Naive thymus-derived CD8-positive, alpha-beta T cell (primary cell): ENCODE results near the gene HOXC10. TPM values are rescaled to one million over a fixed set of nuclear protein-coding genes. Genes with fewer than 3 reads are reported as not detected.

ENCODE experiments used
- ATAC-seq, 2 donors: fragments of 150-1000 bp; cut with Tn5 transposase in 1 of 2; sonication (Bioruptor Pico), chemical (Tn5 transposase) in 1 of 2; 1 replicate in 1 of 2; 2 replicates in 1 of 2; pipeline ENCODE4 v1.10.0; 2021; ENCODE audit warnings: mild to moderate bottlenecking in 2 of 2, moderate library complexity in 2 of 2
- POLR2A ChIA-PET: fragments of 350-600 bp; sonication (Branson Sonifier 250); formaldehyde crosslinking; loops from one replicate; lab custom pipeline; 2021; ENCODE audit warnings: antibody characterized with exemption; lab: Charles Lee
- DNase-seq, 10 donors: peaks; one replicate each; pipeline versions ENCODE4 v3.0.0 to v3.0.0-alpha.2; 2020 to 2022
- H3K27ac Mint-ChIP-seq, 10 donors: one replicate each; pipeline ENCODE4 v1.8.0; 2020 to 2022; ENCODE audit warnings: mild to moderate bottlenecking in 10 of 10, mixed read lengths in 10 of 10, moderate library complexity in 4 of 10, inconsistent platforms in 1 of 10
- H3K27me3 Mint-ChIP-seq, 5 donors: one replicate each; pipeline ENCODE4 v1.8.0; 2021 to 2022; ENCODE audit warnings: mixed read lengths in 5 of 5
- H3K36me3 Mint-ChIP-seq, 3 donors: one replicate each; pipeline ENCODE4 v1.8.0; 2020 to 2022; ENCODE audit warnings: mixed read lengths in 3 of 3, mild to moderate bottlenecking in 2 of 3, inconsistent platforms in 1 of 3
- H3K4me1 Mint-ChIP-seq, 4 donors: one replicate each; pipeline ENCODE4 v1.8.0; 2021 to 2022; ENCODE audit warnings: mixed read lengths in 4 of 4
- H3K4me3 Mint-ChIP-seq, 10 donors: one replicate each; pipeline ENCODE4 v1.8.0; 2020 to 2022; ENCODE audit warnings: mild to moderate bottlenecking in 10 of 10, mixed read lengths in 10 of 10, moderate library complexity in 6 of 10, inconsistent platforms in 1 of 10
- H3K9me3 Mint-ChIP-seq, 9 donors: one replicate each; pipeline ENCODE4 v1.8.0; 2020 to 2022; ENCODE audit warnings: mixed read lengths in 9 of 9, mild to moderate bottlenecking in 3 of 9, inconsistent platforms in 1 of 9, moderate library complexity in 1 of 9
- polyA plus RNA-seq, 3 donors: library from polyadenylated mRNA; unstranded; fragments of 300-500 nt; fragmentation: Illumina TruSeq; gene quantifications; one replicate each; pipeline ENCODE4 v1.2.3, GENCODE V29; 2021
- total RNA-seq, 8 experiments: library from RNA in 2 of 8; stranded (reverse) in 2 of 8; gene quantifications; one replicate each; pipeline ENCODE4 v1.2.3 and lab custom pipeline; 2021 to 2026

The HOXC10 gene
- total and polyA plus RNA-seq, 5 experiments from 2014 or later = not detected

- Mint-ChIP-seq H3K36me3 (no peaks in the 10 kb centered on the region), H3K4me3 (peak overlapping the region; percentile 28 to 92 (median 60)), H3K9me3 (peaks cover 0 to 2% (median 0%) of the 10 kb centered on the region in 9 donors), H3K4me1 (peaks cover 12 to 39% (median 23%) of the 10 kb centered on the region in 4 donors), H3K27me3 (peaks cover 27 to 84% (median 69%) of the 10 kb centered on the region in 5 donors), H3K27ac (peak overlapping the region in 2 of 10 donors; percentile 18 to 40)
- DNase-seq = peak in 1 of 10 donors; percentile 52
- no peak for ATAC-seq
- POLR2A ChIA-PET = no interaction called here
Observed at GRCh38 chr12:54018468-54018984, 33.6 kb downstream of the HOXC10 start.

- DNase-seq (peak in 1 of 10 donors; percentile 43), ATAC-seq (no peak)
- Mint-ChIP-seq H3K9me3 (peaks cover 0 to 2% (median 0%) of the 10 kb centered on the region in 9 donors), H3K4me1 (peaks cover 12 to 35% (median 22%) of the 10 kb centered on the region in 4 donors), H3K36me3 (no peaks in the 10 kb centered on the region), H3K27ac (no peak overlapping the region), H3K27me3 (peaks cover 26 to 84% (median 69%) of the 10 kb centered on the region in 5 donors), H3K4me3 (peak overlapping the region in 5 of 10 donors; percentile 36 to 64 (median 52))
- POLR2A ChIA-PET = interaction anchor here (0.6 kb wide), 1 partner anchor 10 kb away, joined by 7 read pairs; the partner anchor contains the start of gene HOXC8
Observed at GRCh38 chr12:54019091-54019811, 34.3 kb downstream of the HOXC10 start.

GRCh38 chr12:54019924-54020590 is 35.1 kb downstream of the HOXC10 start:
- DNase-seq (peak in 1 of 10 donors; percentile 24), ATAC-seq (no peak)
- H3K27me3 Mint-ChIP-seq = peaks cover 22 to 83% (median 67%) of the 10 kb centered on the region in 5 donors
- peaks cover 0 to 2% (median 0%) of the 10 kb centered on the region in 9 donors for H3K9me3 Mint-ChIP-seq
- H3K27ac Mint-ChIP-seq = peak overlapping the region in 1 of 10 donors; percentile 68
- H3K4me3 Mint-ChIP-seq = peak overlapping the region in 6 of 10 donors; percentile 23 to 67 (median 58)
- POLR2A ChIA-PET = interaction anchor here (0.6 kb wide), 1 partner anchor 11 kb away, joined by 7 read pairs; the partner anchor contains the start of gene HOXC8
- H3K36me3 Mint-ChIP-seq = no peaks in the 10 kb centered on the region
- H3K4me1 Mint-ChIP-seq = peaks cover 9 to 27% (median 17%) of the 10 kb centered on the region in 4 donors

GRCh38 chr12:54020591-54021405 is 35.9 kb downstream of the HOXC10 start:
- no peak overlapping the region for H3K27ac Mint-ChIP-seq
- ATAC-seq = no peak

GRCh38 chr12:54021432-54022013 is 36.6 kb downstream of the HOXC10 start:
- POLR2A ChIA-PET = interaction anchor here (0.5 to 0.6 kb wide), 2 partner anchors 123 to 202 kb away, joined by 3 to 6 read pairs; no protein-coding TSS in a partner anchor
- ATAC-seq = no peak

More at GRCh38 chr12:54020591-54021405, 35.9 kb downstream of the HOXC10 start:
- Mint-ChIP-seq H3K36me3 (no peaks in the 10 kb centered on the region), H3K4me3 (no peak overlapping the region), H3K27me3 (peaks cover 16 to 84% (median 67%) of the 10 kb centered on the region in 5 donors), H3K9me3 (peaks cover 0 to 2% (median 0%) of the 10 kb centered on the region in 9 donors), H3K4me1 (peaks cover 9 to 22% (median 17%) of the 10 kb centered on the region in 4 donors)
- peak in 1 of 10 donors; percentile 19 for DNase-seq
- POLR2A ChIA-PET = no interaction called here

GRCh38 chr12:54022960-54023884 is 38.3 kb downstream of the HOXC10 start:
- H3K36me3 Mint-ChIP-seq = peaks cover 0 to 2% (median 0%) of the 10 kb centered on the region in 3 donors
- peak in 1 of 10 donors; percentile 8 for DNase-seq
- peaks cover 0 to 2% (median 0%) of the 10 kb centered on the region in 9 donors for H3K9me3 Mint-ChIP-seq
- no peak for ATAC-seq
- H3K27ac Mint-ChIP-seq = no peak overlapping the region
- peaks cover 21 to 92% (median 76%) of the 10 kb centered on the region in 5 donors for H3K27me3 Mint-ChIP-seq
- POLR2A ChIA-PET = no interaction called here
- H3K4me1 Mint-ChIP-seq = peaks cover 6 to 22% (median 14%) of the 10 kb centered on the region in 4 donors
- no peak overlapping the region for H3K4me3 Mint-ChIP-seq

More at GRCh38 chr12:54021432-54022013, 36.6 kb downstream of the HOXC10 start:
- peak overlapping the region in 1 of 10 donors; percentile 22 for H3K27ac Mint-ChIP-seq
- peaks cover 9 to 24% (median 16%) of the 10 kb centered on the region in 4 donors for H3K4me1 Mint-ChIP-seq
- peaks cover 17 to 92% (median 69%) of the 10 kb centered on the region in 5 donors for H3K27me3 Mint-ChIP-seq
- no peaks in the 10 kb centered on the region for H3K36me3 Mint-ChIP-seq
- peak in 1 of 10 donors; percentile 47 for DNase-seq
- peaks cover 0 to 2% (median 0%) of the 10 kb centered on the region in 9 donors for H3K9me3 Mint-ChIP-seq
- H3K4me3 Mint-ChIP-seq = no peak overlapping the region

- POLR2A ChIA-PET = interaction anchor here (1.0 kb wide), 1 partner anchor 15 kb away, joined by 5 read pairs; the partner anchor contains the start of gene HOXC8
- no peak overlapping the region for H3K4me3 Mint-ChIP-seq
Observed at GRCh38 chr12:54024127-54024526, 39.2 kb downstream of the HOXC10 start.

GRCh38 chr12:54024581-54025305 is 39.8 kb downstream of the HOXC10 start:
- peaks cover 0 to 2% (median 0%) of the 10 kb centered on the region in 9 donors for H3K9me3 Mint-ChIP-seq
- peaks cover 0 to 2% (median 0%) of the 10 kb centered on the region in 3 donors for H3K36me3 Mint-ChIP-seq
- DNase-seq = no peak
- ATAC-seq = no peak
- peaks cover 6 to 31% (median 16%) of the 10 kb centered on the region in 4 donors for H3K4me1 Mint-ChIP-seq
- no peak overlapping the region for H3K27ac Mint-ChIP-seq
- peaks cover 31 to 98% (median 82%) of the 10 kb centered on the region in 5 donors for H3K27me3 Mint-ChIP-seq
- POLR2A ChIA-PET = interaction anchor here (1.0 kb wide), 1 partner anchor 15 kb away, joined by 5 read pairs; the partner anchor contains the start of gene HOXC8
- no peak overlapping the region for H3K4me3 Mint-ChIP-seq

More at GRCh38 chr12:54024127-54024526, 39.2 kb downstream of the HOXC10 start:
- DNase-seq (no peak), ATAC-seq (no peak)
- peaks cover 27 to 98% (median 81%) of the 10 kb centered on the region in 5 donors for H3K27me3 Mint-ChIP-seq
- H3K36me3 Mint-ChIP-seq = peaks cover 0 to 2% (median 0%) of the 10 kb centered on the region in 3 donors
- H3K27ac Mint-ChIP-seq = no peak overlapping the region
- H3K9me3 Mint-ChIP-seq = peaks cover 0 to 2% (median 0%) of the 10 kb centered on the region in 9 donors
- peaks cover 6 to 28% (median 16%) of the 10 kb centered on the region in 4 donors for H3K4me1 Mint-ChIP-seq

- ATAC-seq (no peak), DNase-seq (no peak)
- peaks cover 0 to 2% (median 0%) of the 10 kb centered on the region in 9 donors for H3K9me3 Mint-ChIP-seq
- peaks cover 6 to 33% (median 18%) of the 10 kb centered on the region in 4 donors for H3K4me1 Mint-ChIP-seq
- peak overlapping the region in 1 of 10 donors; percentile 81 for H3K27ac Mint-ChIP-seq
- peaks cover 0 to 2% (median 0%) of the 10 kb centered on the region in 3 donors for H3K36me3 Mint-ChIP-seq
- POLR2A ChIA-PET = interaction anchor here (1.3 kb wide), 1 partner anchor 180 kb away, joined by 3 read pairs; no protein-coding TSS in a partner anchor
- peaks cover 36 to 98% (median 81%) of the 10 kb centered on the region in 5 donors for H3K27me3 Mint-ChIP-seq
- H3K4me3 Mint-ChIP-seq = no peak overlapping the region
Observed at GRCh38 chr12:54025499-54026405, 40.8 kb downstream of the HOXC10 start.
